A204.1 (cell line): ENCODE results near the gene DLG1.

Experiments used
- FAIRE-seq: peaks from 2 replicates; lab custom pipeline; 2012; peaks lifted over from hg19 to GRCh38; lab: Jason Lieb, UNC

DLG1 gene

GRCh38 chr3:196995646-196996355 lies 302.6 kb downstream of the DLG1 start:
- FAIRE-seq: no peak

- FAIRE-seq: no peak
These were observed 303.4 kb downstream of the DLG1 start for GRCh38 chr3:196995027-196995426.

- FAIRE-seq: no peak
These were observed 304.4 kb downstream of the DLG1 start for GRCh38 chr3:196994056-196994455.
